Liver (tissue), 9 donors: Measurements from ENCODE around the gene CHD1. TPM values are rescaled to one million over a fixed set of nuclear protein-coding genes. Genes with fewer than 3 reads are reported as not detected.

Source experiments
- DNase-seq: peaks from one replicate; pipeline ENCODE4 v3.0.0-alpha.2; 2017; ENCODE audit warnings: low spot score
- H3K27ac ChIP-seq, 2 donors: one replicate each; pipeline ENCODE4 v1.7.0; 2013; ENCODE audit warnings: inconsistent platforms in 2 of 2, low read length in 2 of 2, control low read depth in 1 of 2, low read depth in 1 of 2, mild to moderate bottlenecking in 1 of 2
- H3K27me3 ChIP-seq, 4 donors: one replicate each; pipeline versions ENCODE4 v1.6.1 to v1.7.0; 2013; ENCODE audit warnings: low read length in 3 of 4, inconsistent platforms in 1 of 4, mild to moderate bottlenecking in 1 of 4, moderate library complexity in 1 of 4; ENCODE audit not compliant: control insufficient read depth in 4 of 4, insufficient read depth in 4 of 4
- H3K36me3 ChIP-seq, 4 donors: one replicate each; pipeline versions ENCODE4 v1.6.1 to v1.7.0; 2013; ENCODE audit warnings: low read length in 3 of 4, mild to moderate bottlenecking in 3 of 4, low read depth in 1 of 4, moderate library complexity in 1 of 4; ENCODE audit not compliant: control insufficient read depth in 4 of 4, insufficient read depth in 3 of 4
- H3K4me1 ChIP-seq, 4 donors: one replicate each; pipeline versions ENCODE4 v1.6.1 to v1.7.0; 2013; ENCODE audit warnings: low read length in 3 of 4, mild to moderate bottlenecking in 3 of 4, moderate library complexity in 1 of 4; ENCODE audit not compliant: control insufficient read depth in 4 of 4, insufficient read depth in 4 of 4
- H3K4me3 ChIP-seq, 3 donors: one replicate each; pipeline versions ENCODE4 v1.6.1 to v1.7.0; 2013; ENCODE audit warnings: low read length in 3 of 3, control low read depth in 1 of 3, low read depth in 1 of 3, mild to moderate bottlenecking in 1 of 3
- H3K9ac ChIP-seq, 2 donors: one replicate each; pipeline ENCODE4 v1.7.0; 2013; ENCODE audit warnings: low read length in 2 of 2, mild to moderate bottlenecking in 2 of 2, moderate library complexity in 2 of 2, control low read depth in 1 of 2, low read depth in 1 of 2
- H3K9me3 ChIP-seq, 4 donors: one replicate each; pipeline versions ENCODE4 v1.6.1 to v1.7.0; 2013; ENCODE audit warnings: low read length in 3 of 4; ENCODE audit not compliant: control insufficient read depth in 4 of 4
- EGR1 ChIP-seq, 2 donors: IDR thresholded peaks; 2 replicates each; pipeline ENCODE4 v1.6.1; 2016 to 2018; ENCODE audit warnings: antibody characterized with exemption in 2 of 2, low read depth in 2 of 2
- FOXA1 ChIP-seq: IDR thresholded peaks from 2 replicates; pipeline ENCODE4 v1.6.1; 2016; ENCODE audit warnings: antibody characterized with exemption
- FOXA2 ChIP-seq: IDR thresholded peaks from 2 replicates; pipeline ENCODE4 v1.6.1; 2016; ENCODE audit warnings: antibody characterized with exemption
- GABPA ChIP-seq, 2 donors: IDR thresholded peaks in 1 of 2; conservative IDR thresholded peaks in 1 of 2; 2 replicates each; pipeline ENCODE4 v1.6.1; 2016; ENCODE audit warnings: antibody characterized with exemption in 2 of 2, mild to moderate bottlenecking in 1 of 2, moderate library complexity in 1 of 2
- HNF4A ChIP-seq, 2 donors: conservative IDR thresholded peaks; 2 replicates each; pipeline ENCODE4 v1.6.1; 2016; ENCODE audit warnings: antibody characterized with exemption in 2 of 2, mild to moderate bottlenecking in 2 of 2
- HNF4G ChIP-seq: IDR thresholded peaks from 2 replicates; pipeline ENCODE4 v1.6.1; 2016; ENCODE audit warnings: antibody characterized with exemption
- JUND ChIP-seq, 2 donors: IDR thresholded peaks; 2 replicates each; pipeline ENCODE4 v1.6.1; 2016; ENCODE audit warnings: antibody characterized with exemption in 2 of 2
- NR2F2 ChIP-seq: IDR thresholded peaks from 2 replicates; pipeline ENCODE4 v1.6.1; 2016; ENCODE audit warnings: antibody characterized with exemption
- RAD21 ChIP-seq, 2 donors: IDR thresholded peaks; 2 replicates each; pipeline ENCODE4 v1.6.1; 2016; ENCODE audit warnings: antibody characterized with exemption in 2 of 2, mild to moderate bottlenecking in 2 of 2
- RXRA ChIP-seq, 2 donors: IDR thresholded peaks; 2 replicates each; pipeline ENCODE4 v1.6.1; 2017 to 2018; ENCODE audit warnings: antibody characterized with exemption in 2 of 2, mild to moderate bottlenecking in 1 of 2
- SP1 ChIP-seq: IDR thresholded peaks from 2 replicates; pipeline ENCODE4 v1.6.1; 2018; ENCODE audit warnings: antibody characterized with exemption, mild to moderate bottlenecking
- TAF1 ChIP-seq: conservative IDR thresholded peaks from 2 replicates; pipeline ENCODE4 v1.6.1; 2016; ENCODE audit warnings: antibody characterized with exemption, mild to moderate bottlenecking
- YY1 ChIP-seq: IDR thresholded peaks from 2 replicates; pipeline ENCODE4 v1.6.1; 2016; ENCODE audit warnings: antibody characterized with exemption, mild to moderate bottlenecking
- whole genome bisulfite sequencing: extraction: QIAGEN DNeasy Blood & Tissue Kit; methylation state at CpG from one replicate; pipeline ENCODE4 v1.1.7; 2013; 5-methylcytosine and 5-hydroxymethylcytosine counted together
- polyA plus RNA-seq, 2 donors: library from polyadenylated mRNA; stranded (reverse) in 1 of 2; unstranded in 1 of 2; fragments of 200-250 nt in 1 of 2; fragments of >200 nt in 1 of 2; fragmentation: Nextera tagmentation in 1 of 2; extraction: Ambion mirVana in 1 of 2; gene quantifications; one replicate each; pipeline versions ENCODE4 v1.2.1 to v1.2.3, GENCODE V29; 2013 to 2015
- total RNA-seq, 2 donors: library from RNA; depleted of rRNA; stranded (reverse); fragments of >200 nt; gene quantifications; one replicate each; pipeline ENCODE4 v1.2.3, GENCODE V29; 2014
- TF ChIP-seq, protein P1 (sequence below): IDR thresholded peaks from 2 replicates; pipeline ENCODE4 v1.6.1; 2016; ENCODE audit warnings: antibody characterized with exemption
- TF ChIP-seq, protein P2 (sequence below): IDR thresholded peaks from 2 replicates; pipeline ENCODE4 v1.6.1; 2016; ENCODE audit warnings: antibody characterized with exemption
- TF ChIP-seq, protein P3 (sequence below): IDR thresholded peaks from 2 replicates; pipeline ENCODE4 v1.6.1; 2016; ENCODE audit warnings: antibody characterized with exemption, mild to moderate bottlenecking
- TF ChIP-seq, protein P4 (sequence below): fragments of 150-350 bp; IDR thresholded peaks from 2 replicates; pipeline ENCODE4 v1.5.1; 2017; ENCODE audit warnings: improper control_type of control experiment, low read depth, low read length; ENCODE audit not compliant: missing input control
- TF ChIP-seq, protein P5 (sequence below): IDR thresholded peaks from 2 replicates; pipeline ENCODE4 v1.6.1; 2016; ENCODE audit warnings: antibody characterized with exemption
- donor health status: healthy.
- donor health status: healthy.
- donor health status: healthy.
- donor health status: healthy.
- donor health status: healthy.

CHD1 gene
- total and polyA plus RNA-seq, 4 donors, result 5.1 to 44.8 (median 25.4) TPM

DNA sequence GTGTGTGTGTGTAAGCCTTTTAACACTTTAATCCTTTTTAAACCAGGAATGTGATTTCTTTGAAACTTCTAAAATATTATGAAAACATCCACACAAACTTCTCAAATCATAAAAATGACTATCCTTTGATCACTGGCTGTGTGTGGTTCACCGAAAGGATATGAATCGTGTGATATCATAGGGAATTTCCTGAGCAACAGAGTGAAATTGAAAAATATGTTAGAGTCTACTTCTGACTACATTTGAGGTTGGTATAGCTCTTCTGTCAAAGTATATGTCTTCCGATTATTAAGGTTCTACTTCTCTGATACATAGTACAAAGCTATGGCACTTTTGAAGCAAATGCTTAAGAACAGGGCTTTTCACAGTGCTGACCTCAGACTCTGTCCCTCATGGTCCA, 115.1 kb downstream of the CHD1 start:
- H3K4me1 ChIP-seq, result no peaks in the 10 kb centered on the region
- no peak overlapping the region for H3K4me3 ChIP-seq
- H3K27ac ChIP-seq, result no peak overlapping the region
- no peaks in the 10 kb centered on the region for H3K36me3 ChIP-seq
- 86% methylated on average over 3 of the region's 3 CpGs for WGBS
- no peak for DNase-seq
- no peaks in the 10 kb centered on the region for H3K9me3 ChIP-seq
- TF ChIP-seq RXRA (IDR thresholded peaks at IDR 0.05) (no peak), RAD21 (IDR thresholded peaks at IDR 0.05) (no peak), YY1 (no peak), JUND (IDR thresholded peaks at IDR 0.05) (no peak), EGR1 (IDR thresholded peaks at IDR 0.05; ENCODE audit: low read depth in 2 of 2) (no peak), GABPA (IDR thresholded peaks at IDR 0.05 in 1 of 2, conservative IDR thresholded peaks at IDR 0.05 in 1 of 2) (no peak), HNF4A (conservative IDR thresholded peaks at IDR 0.05) (no peak), SP1 (no peak), HNF4G (no peak), FOXA1 (no peak), NR2F2 (no peak), FOXA2 (no peak), TAF1 (no peak)
- TF ChIP-seq, protein P1, sequence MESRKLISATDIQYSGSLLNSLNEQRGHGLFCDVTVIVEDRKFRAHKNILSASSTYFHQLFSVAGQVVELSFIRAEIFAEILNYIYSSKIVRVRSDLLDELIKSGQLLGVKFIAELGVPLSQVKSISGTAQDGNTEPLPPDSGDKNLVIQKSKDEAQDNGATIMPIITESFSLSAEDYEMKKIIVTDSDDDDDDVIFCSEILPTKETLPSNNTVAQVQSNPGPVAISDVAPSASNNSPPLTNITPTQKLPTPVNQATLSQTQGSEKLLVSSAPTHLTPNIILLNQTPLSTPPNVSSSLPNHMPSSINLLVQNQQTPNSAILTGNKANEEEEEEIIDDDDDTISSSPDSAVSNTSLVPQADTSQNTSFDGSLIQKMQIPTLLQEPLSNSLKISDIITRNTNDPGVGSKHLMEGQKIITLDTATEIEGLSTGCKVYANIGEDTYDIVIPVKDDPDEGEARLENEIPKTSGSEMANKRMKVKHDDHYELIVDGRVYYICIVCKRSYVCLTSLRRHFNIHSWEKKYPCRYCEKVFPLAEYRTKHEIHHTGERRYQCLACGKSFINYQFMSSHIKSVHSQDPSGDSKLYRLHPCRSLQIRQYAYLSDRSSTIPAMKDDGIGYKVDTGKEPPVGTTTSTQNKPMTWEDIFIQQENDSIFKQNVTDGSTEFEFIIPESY, result no peak
- TF ChIP-seq, protein P2, sequence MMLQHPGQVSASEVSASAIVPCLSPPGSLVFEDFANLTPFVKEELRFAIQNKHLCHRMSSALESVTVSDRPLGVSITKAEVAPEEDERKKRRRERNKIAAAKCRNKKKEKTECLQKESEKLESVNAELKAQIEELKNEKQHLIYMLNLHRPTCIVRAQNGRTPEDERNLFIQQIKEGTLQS, result no peak
- TF ChIP-seq, protein P3, sequence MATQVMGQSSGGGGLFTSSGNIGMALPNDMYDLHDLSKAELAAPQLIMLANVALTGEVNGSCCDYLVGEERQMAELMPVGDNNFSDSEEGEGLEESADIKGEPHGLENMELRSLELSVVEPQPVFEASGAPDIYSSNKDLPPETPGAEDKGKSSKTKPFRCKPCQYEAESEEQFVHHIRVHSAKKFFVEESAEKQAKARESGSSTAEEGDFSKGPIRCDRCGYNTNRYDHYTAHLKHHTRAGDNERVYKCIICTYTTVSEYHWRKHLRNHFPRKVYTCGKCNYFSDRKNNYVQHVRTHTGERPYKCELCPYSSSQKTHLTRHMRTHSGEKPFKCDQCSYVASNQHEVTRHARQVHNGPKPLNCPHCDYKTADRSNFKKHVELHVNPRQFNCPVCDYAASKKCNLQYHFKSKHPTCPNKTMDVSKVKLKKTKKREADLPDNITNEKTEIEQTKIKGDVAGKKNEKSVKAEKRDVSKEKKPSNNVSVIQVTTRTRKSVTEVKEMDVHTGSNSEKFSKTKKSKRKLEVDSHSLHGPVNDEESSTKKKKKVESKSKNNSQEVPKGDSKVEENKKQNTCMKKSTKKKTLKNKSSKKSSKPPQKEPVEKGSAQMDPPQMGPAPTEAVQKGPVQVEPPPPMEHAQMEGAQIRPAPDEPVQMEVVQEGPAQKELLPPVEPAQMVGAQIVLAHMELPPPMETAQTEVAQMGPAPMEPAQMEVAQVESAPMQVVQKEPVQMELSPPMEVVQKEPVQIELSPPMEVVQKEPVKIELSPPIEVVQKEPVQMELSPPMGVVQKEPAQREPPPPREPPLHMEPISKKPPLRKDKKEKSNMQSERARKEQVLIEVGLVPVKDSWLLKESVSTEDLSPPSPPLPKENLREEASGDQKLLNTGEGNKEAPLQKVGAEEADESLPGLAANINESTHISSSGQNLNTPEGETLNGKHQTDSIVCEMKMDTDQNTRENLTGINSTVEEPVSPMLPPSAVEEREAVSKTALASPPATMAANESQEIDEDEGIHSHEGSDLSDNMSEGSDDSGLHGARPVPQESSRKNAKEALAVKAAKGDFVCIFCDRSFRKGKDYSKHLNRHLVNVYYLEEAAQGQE, result no peak
- TF ChIP-seq, protein P4, sequence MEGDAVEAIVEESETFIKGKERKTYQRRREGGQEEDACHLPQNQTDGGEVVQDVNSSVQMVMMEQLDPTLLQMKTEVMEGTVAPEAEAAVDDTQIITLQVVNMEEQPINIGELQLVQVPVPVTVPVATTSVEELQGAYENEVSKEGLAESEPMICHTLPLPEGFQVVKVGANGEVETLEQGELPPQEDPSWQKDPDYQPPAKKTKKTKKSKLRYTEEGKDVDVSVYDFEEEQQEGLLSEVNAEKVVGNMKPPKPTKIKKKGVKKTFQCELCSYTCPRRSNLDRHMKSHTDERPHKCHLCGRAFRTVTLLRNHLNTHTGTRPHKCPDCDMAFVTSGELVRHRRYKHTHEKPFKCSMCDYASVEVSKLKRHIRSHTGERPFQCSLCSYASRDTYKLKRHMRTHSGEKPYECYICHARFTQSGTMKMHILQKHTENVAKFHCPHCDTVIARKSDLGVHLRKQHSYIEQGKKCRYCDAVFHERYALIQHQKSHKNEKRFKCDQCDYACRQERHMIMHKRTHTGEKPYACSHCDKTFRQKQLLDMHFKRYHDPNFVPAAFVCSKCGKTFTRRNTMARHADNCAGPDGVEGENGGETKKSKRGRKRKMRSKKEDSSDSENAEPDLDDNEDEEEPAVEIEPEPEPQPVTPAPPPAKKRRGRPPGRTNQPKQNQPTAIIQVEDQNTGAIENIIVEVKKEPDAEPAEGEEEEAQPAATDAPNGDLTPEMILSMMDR, result no peak
- TF ChIP-seq, protein P5, sequence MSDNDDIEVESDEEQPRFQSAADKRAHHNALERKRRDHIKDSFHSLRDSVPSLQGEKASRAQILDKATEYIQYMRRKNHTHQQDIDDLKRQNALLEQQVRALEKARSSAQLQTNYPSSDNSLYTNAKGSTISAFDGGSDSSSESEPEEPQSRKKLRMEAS, result no peak
- H3K9ac ChIP-seq, result no peak overlapping the region
- no peaks in the 10 kb centered on the region for H3K27me3 ChIP-seq

DNA sequence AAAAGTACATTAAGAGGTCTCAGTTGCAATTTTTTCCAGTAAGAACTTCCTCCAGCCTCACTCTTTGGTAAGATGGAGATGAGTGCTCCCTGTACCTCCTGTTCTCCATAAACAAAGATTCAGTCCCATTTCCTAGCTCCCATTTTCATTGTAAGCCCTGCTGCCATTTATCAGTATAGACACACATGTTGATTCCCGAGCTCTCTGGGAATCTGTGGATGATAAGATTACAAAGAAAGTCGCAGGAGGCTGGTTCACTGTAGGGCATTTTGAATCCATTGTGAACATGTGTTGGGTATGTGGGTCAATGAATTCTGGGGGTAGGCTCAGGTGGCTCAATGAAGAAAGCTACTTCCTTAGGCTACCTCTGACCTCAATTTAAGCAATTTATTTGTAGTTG, 118.6 kb downstream of the CHD1 start:
- WGBS, result 42% methylated on average over 2 of the region's 2 CpGs
- Histone ChIP-seq H3K4me1 (no peaks in the 10 kb centered on the region), H3K27ac (no peak overlapping the region), H3K27me3 (no peaks in the 10 kb centered on the region), H3K4me3 (no peak overlapping the region), H3K9ac (no peak overlapping the region), H3K9me3 (peaks cover 0 to 8% (median 4%) of the 10 kb centered on the region in 4 donors), H3K36me3 (no peaks in the 10 kb centered on the region)
- no peak for DNase-seq
- TF ChIP-seq, protein P1, result no peak
- TF ChIP-seq, protein P3, result no peak
- TF ChIP-seq FOXA2 (no peak), TAF1 (no peak), RAD21 (IDR thresholded peaks at IDR 0.05) (no peak), HNF4G (no peak), YY1 (no peak), EGR1 (IDR thresholded peaks at IDR 0.05; ENCODE audit: low read depth in 2 of 2) (no peak), NR2F2 (no peak), GABPA (IDR thresholded peaks at IDR 0.05 in 1 of 2, conservative IDR thresholded peaks at IDR 0.05 in 1 of 2) (no peak), FOXA1 (no peak), RXRA (IDR thresholded peaks at IDR 0.05) (no peak), HNF4A (conservative IDR thresholded peaks at IDR 0.05) (no peak)
- TF ChIP-seq, protein P5, result no peak
